AG10803 (cell line): Measurements from ENCODE around the gene SMAD7.

ENCODE experiments used
- DNase-seq: peaks from one replicate; pipeline ENCODE4 v3.0.0; 2010; ENCODE audit warnings: low read depth
- H3K4me3 ChIP-seq: 2 replicates; pipeline ENCODE4 v1.5.1; 2011; ENCODE audit warnings: mild to moderate bottlenecking, low read length, control low read depth
- CTCF ChIP-seq: conservative IDR thresholded peaks from 2 replicates; pipeline ENCODE4 v1.5.1; 2011; ENCODE audit warnings: mild to moderate bottlenecking, low read length, control low read depth, inconsistent platforms

Gene SMAD7

GRCh38 chr18:48994926-48995835 is 44.4 kb upstream of the SMAD7 start:
- TF ChIP-seq CTCF = no peak
- DNase-seq = no peak
- H3K4me3 ChIP-seq = no peak overlapping the region

GRCh38 chr18:48994044-48994651 is 43.4 kb upstream of the SMAD7 start:
- DNase-seq = peak; percentile 87
- no peak for TF ChIP-seq CTCF
- H3K4me3 ChIP-seq = no peak overlapping the region

- TF ChIP-seq CTCF = no peak
- no peak overlapping the region for H3K4me3 ChIP-seq
- DNase-seq = peak; percentile 33
Observed at GRCh38 chr18:48993586-48993985, 42.8 kb upstream of the SMAD7 start.

- no peak for DNase-seq
- H3K4me3 ChIP-seq = no peak overlapping the region
- no peak for TF ChIP-seq CTCF
Observed at GRCh38 chr18:48992791-48993555, 42.2 kb upstream of the SMAD7 start.

- no peak for TF ChIP-seq CTCF
Observed at GRCh38 chr18:48992133-48992532, 41.4 kb upstream of the SMAD7 start.

GRCh38 chr18:48991676-48992075 is 40.9 kb upstream of the SMAD7 start:
- H3K4me3 ChIP-seq = no peak overlapping the region
- no peak for TF ChIP-seq CTCF
- no peak for DNase-seq

More at GRCh38 chr18:48992133-48992532, 41.4 kb upstream of the SMAD7 start:
- DNase-seq = no peak
- no peak overlapping the region for H3K4me3 ChIP-seq
